Immature natural killer cell (primary cell): ENCODE measurements around the gene ZMAT5. TPM values are rescaled to one million over a fixed set of nuclear protein-coding genes. Genes with fewer than 3 reads are reported as not detected.

Experiments
- polyA plus RNA-seq, 3 donors: library from polyadenylated mRNA; unstranded; fragments of 300-500 nt; fragmentation: Illumina TruSeq; gene quantifications; one replicate each; pipeline ENCODE4 v1.2.3, GENCODE V29; 2021

Gene ZMAT5
- polyA plus RNA-seq, 3 donors from 2014 or later: 59.3 to 77.7 (median 72.2) TPM

Other genes with a start within 250 kb of the ZMAT5 start
- 10 to 100 TPM; 22.6 to 28.7 (median 25.7) TPM for gene THOC5, start 213.2 kb downstream of the ZMAT5 start, polyA plus RNA-seq
- 10 to 100 TPM; 44.5 to 60.5 (median 47.6) TPM for gene NIPSNAP1, start 185.9 kb downstream of the ZMAT5 start, polyA plus RNA-seq
- 10 to 100 TPM; 12.9 to 34.1 (median 15.6) TPM for gene NF2, start 163.4 kb downstream of the ZMAT5 start, polyA plus RNA-seq
- gene CABP7, start 47.0 kb downstream of the ZMAT5 start, polyA plus RNA-seq: under 1 TPM in 2 of 3 donors, not detected in 1; 0.14 TPM
- 100 to 1,000 TPM; 285 to 342 (median 286) TPM for gene UQCR10, start 362 bp upstream of the ZMAT5 start, polyA plus RNA-seq
- 10 to 100 TPM; 31.2 to 70.8 (median 40.8) TPM for gene ASCC2, start 71.3 kb upstream of the ZMAT5 start, polyA plus RNA-seq
- 10 to 100 TPM; 11.2 to 21.9 (median 11.9) TPM for gene MTMR3, start 116.2 kb upstream of the ZMAT5 start, polyA plus RNA-seq